KOPT-K1 (cell line): ENCODE data around the gene CTSZ.
"Not testable (repeated sequence)": the region's sequence is repeated elsewhere in the genome, so short reads cannot be mapped to it uniquely, and the experiment has no call there.

Experiments
- H3K27ac ChIP-seq: fragments of 200-600 bp; sonication (generic); 2 replicates; pipeline ENCODE4 v1.5.1; 2016; ENCODE audit warnings: antibody characterized with exemption, mild to moderate bottlenecking, low read depth, low read length; ENCODE audit not compliant: poor library complexity, severe bottlenecking
- H3K36me3 ChIP-seq: fragments of 200-600 bp; sonication (generic); 2 replicates; pipeline ENCODE4 v1.5.1; 2017; ENCODE audit warnings: antibody characterized with exemption, mild to moderate bottlenecking, low read length, moderate library complexity; ENCODE audit not compliant: insufficient read depth
- H3K9me3 ChIP-seq: fragments of 200-600 bp; sonication (generic); 2 replicates; pipeline ENCODE4 v1.5.1; 2017; ENCODE audit warnings: antibody characterized with exemption, low read length, mild to moderate bottlenecking; ENCODE audit not compliant: insufficient read depth, poor library complexity, severe bottlenecking

Gene CTSZ

GRCh38 chr20:59006864-59007664 lies at the start of gene CTSZ:
CTSZ (minus strand) TSS chr20:59007254; CDS start chr20:59007128, 126 bp downstream.
- no peaks in the 10 kb centered on the region for H3K36me3 ChIP-seq
- H3K9me3 ChIP-seq, result no peaks in the 10 kb centered on the region
- H3K27ac ChIP-seq, result no peak within 1 kb of the TSS

- no peaks in the 10 kb centered on the region for H3K36me3 ChIP-seq
- H3K9me3 ChIP-seq, result no peaks in the 10 kb centered on the region
- H3K27ac ChIP-seq, result no peak overlapping the region
These were observed 48.2 kb upstream of the CTSZ start for GRCh38 chr20:59055302-59055701.

GRCh38 chr20:59051666-59052185 lies 44.7 kb upstream of the CTSZ start:
- H3K9me3 ChIP-seq, result no peaks in the 10 kb centered on the region
- no peaks in the 10 kb centered on the region for H3K36me3 ChIP-seq
- no peak overlapping the region for H3K27ac ChIP-seq

GRCh38 chr20:59050437-59050836 lies 43.4 kb upstream of the CTSZ start:
- H3K27ac ChIP-seq, result no peak overlapping the region
- no peaks in the 10 kb centered on the region for H3K9me3 ChIP-seq
- H3K36me3 ChIP-seq, result no peaks in the 10 kb centered on the region

- Histone ChIP-seq H3K27ac (no peak overlapping the region), H3K36me3 (no peaks in the 10 kb centered on the region), H3K9me3 (no peaks in the 10 kb centered on the region)
These were observed 41.6 kb upstream of the CTSZ start for GRCh38 chr20:59048681-59049030.

- no peaks in the 10 kb centered on the region for H3K9me3 ChIP-seq
- no peaks in the 10 kb centered on the region for H3K36me3 ChIP-seq
- H3K27ac ChIP-seq, result no peak overlapping the region
These were observed 41.1 kb upstream of the CTSZ start for GRCh38 chr20:59047938-59048680.

GRCh38 chr20:59046862-59047261 lies 39.8 kb upstream of the CTSZ start:
- no peak overlapping the region for H3K27ac ChIP-seq
- H3K9me3 ChIP-seq, result no peaks in the 10 kb centered on the region
- H3K36me3 ChIP-seq, result no peaks in the 10 kb centered on the region

GRCh38 chr20:59044796-59045195 lies 37.7 kb upstream of the CTSZ start:
- no peak overlapping the region for H3K27ac ChIP-seq

GRCh38 chr20:59044295-59044694 lies 37.2 kb upstream of the CTSZ start:
- H3K36me3 ChIP-seq, result peaks cover 15% of the 10 kb centered on the region
- H3K9me3 ChIP-seq, result no peaks in the 10 kb centered on the region
- no peak overlapping the region for H3K27ac ChIP-seq

More at GRCh38 chr20:59044796-59045195, 37.7 kb upstream of the CTSZ start:
- Histone ChIP-seq H3K36me3 (peaks cover 13% of the 10 kb centered on the region), H3K9me3 (no peaks in the 10 kb centered on the region)

GRCh38 chr20:59043698-59044097 lies 36.6 kb upstream of the CTSZ start:
- no peak overlapping the region for H3K27ac ChIP-seq
- peaks cover 18% of the 10 kb centered on the region for H3K36me3 ChIP-seq
- H3K9me3 ChIP-seq, result no peaks in the 10 kb centered on the region

- H3K36me3 ChIP-seq, result peaks cover 25% of the 10 kb centered on the region
- no peaks in the 10 kb centered on the region for H3K9me3 ChIP-seq
- H3K27ac ChIP-seq, result peak overlapping the region; percentile 70
These were observed 36.0 kb upstream of the CTSZ start for GRCh38 chr20:59042796-59043631.

GRCh38 chr20:59042151-59042795 lies 35.2 kb upstream of the CTSZ start, which contains the start of gene PRELID3B:
PRELID3B (minus strand) TSS chr20:59042786; CDS start chr20:59042730, 56 bp downstream.
- H3K9me3 ChIP-seq, result no peaks in the 10 kb centered on the region
- H3K27ac ChIP-seq, result peak within 1 kb of the TSS; percentile 70
- peaks cover 32% of the 10 kb centered on the region for H3K36me3 ChIP-seq

- not testable (repeated sequence) for H3K9me3 ChIP-seq
- Histone ChIP-seq H3K27ac (peak overlapping the region; percentile 70), H3K36me3 (peaks cover 40% of the 10 kb centered on the region)
These were observed 34.4 kb upstream of the CTSZ start for GRCh38 chr20:59041487-59041886.

GRCh38 chr20:59040667-59041066 lies 33.6 kb upstream of the CTSZ start:
- H3K36me3 ChIP-seq, result peaks cover 48% of the 10 kb centered on the region
- no peaks in the 10 kb centered on the region for H3K9me3 ChIP-seq
- peak overlapping the region; percentile 20 for H3K27ac ChIP-seq
